K562 (cell line): ENCODE results near the gene PAF1. TPM values are rescaled to one million over a fixed set of nuclear protein-coding genes. Genes with fewer than 3 reads are reported as not detected.
A peak's percentile ranks its signal among the peaks of the same experiment; 100 is the strongest.

Experiments
- CBFA2T2 ChIP-seq: fragments of 450-650 bp; conservative IDR thresholded peaks from 2 replicates; pipeline ENCODE4 v1.6.1; 2017; ENCODE audit warnings: mild to moderate bottlenecking
- CEBPB ChIP-seq: fragments of 450-650 bp; IDR thresholded peaks from 2 replicates; pipeline ENCODE4 v1.6.1; 2016; ENCODE audit warnings: missing genetic modification characterization, missing compliant biosample characterization
- DACH1 ChIP-seq: fragments of 450-650 bp; IDR thresholded peaks from 2 replicates; pipeline ENCODE4 v1.6.1; 2018; ENCODE audit not compliant: partially characterized antibody
- E2F3 ChIP-seq: fragments of 250-450 bp; sonication (Bioruptor Pico); IDR thresholded peaks from 2 replicates; pipeline ENCODE4 v1.4.0; 2020; ENCODE audit warnings: mild to moderate bottlenecking
- ELF1 ChIP-seq: fragments of 200-800 bp; sonication (Bioruptor generic); IDR thresholded peaks from 2 replicates; pipeline ENCODE4 v1.6.1; 2016; ENCODE audit warnings: missing genetic modification characterization, missing compliant biosample characterization
- EZH2 ChIP-seq: IDR thresholded peaks from 2 replicates; pipeline ENCODE4 v1.6.1; 2012; ENCODE audit warnings: low read depth, mild to moderate bottlenecking, inconsistent platforms, low read length, borderline replicate concordance
- MED1 ChIP-seq: sonication (generic); formaldehyde crosslinking; IDR thresholded peaks from 2 replicates; pipeline ENCODE4 v1.8.1; 2023; ENCODE audit warnings: missing genetic modification reagents, borderline replicate concordance
- POLR2H ChIP-seq: IDR thresholded peaks from 2 replicates; pipeline ENCODE4 v1.6.1; 2016; ENCODE audit warnings: missing genetic modification characterization, low read depth, mild to moderate bottlenecking, control low read depth, missing compliant biosample characterization, moderate library complexity
- RBM15 ChIP-seq: fragments of 200-400 bp; formaldehyde crosslinking; IDR thresholded peaks from 2 replicates; pipeline ENCODE4 v1.6.1; 2018; ENCODE audit warnings: mild to moderate bottlenecking, low read length, moderate library complexity; ENCODE audit not compliant: insufficient read depth
- RBM22 ChIP-seq: fragments of 200-400 bp; formaldehyde crosslinking; IDR thresholded peaks from 2 replicates; pipeline ENCODE4 v1.6.1; 2018; ENCODE audit warnings: low read length, low read depth; ENCODE audit not compliant: poor library complexity, severe bottlenecking
- SMAD4 ChIP-seq: fragments of 250-450 bp; sonication (Bioruptor Pico); conservative IDR thresholded peaks from 2 replicates; pipeline ENCODE4 v1.8.0; 2021; ENCODE audit warnings: inconsistent platforms, mild to moderate bottlenecking, moderate library complexity
- SP1 ChIP-seq: sonication (generic); formaldehyde crosslinking; IDR thresholded peaks from 2 replicates; pipeline ENCODE4 v1.8.1; 2022; ENCODE audit warnings: mild to moderate bottlenecking, missing genetic modification reagents
- TAF7 ChIP-seq: fragments of 450-650 bp; IDR thresholded peaks from 2 replicates; pipeline ENCODE4 v1.6.1; 2016; ENCODE audit warnings: missing genetic modification characterization, missing compliant biosample characterization
- TRIM24 ChIP-seq, 2 experiments: fragments of 450-650 bp; IDR thresholded peaks; 2 replicates each; pipeline ENCODE4 v1.6.1; 2016
- U2AF1 ChIP-seq: fragments of 200-400 bp; formaldehyde crosslinking; optimal IDR thresholded peaks from 2 replicates; pipeline ENCODE3; 2017; ENCODE audit warnings: mild to moderate bottlenecking, low read depth, low read length, moderate library complexity
- ZFP36 ChIP-seq: fragments of 150-350 bp; IDR thresholded peaks from 2 replicates; pipeline ENCODE4 v1.6.1; 2018; ENCODE audit warnings: low read length, low read depth; ENCODE audit not compliant: partially characterized antibody
- ZNF212 ChIP-seq: fragments of 450-650 bp; formaldehyde crosslinking; IDR thresholded peaks from 2 replicates; pipeline ENCODE4 v1.4.0; 2020; ENCODE audit warnings: mild to moderate bottlenecking
- ZNF217 ChIP-seq: sonication (generic); formaldehyde crosslinking; IDR thresholded peaks from 2 replicates; pipeline ENCODE4 v1.8.0; 2022; ENCODE audit warnings: mild to moderate bottlenecking, missing genetic modification reagents
- ZNF274 ChIP-seq: IDR thresholded peaks from 2 replicates; pipeline ENCODE4 v1.6.1; 2011; ENCODE audit warnings: low read depth, mild to moderate bottlenecking, low read length, moderate library complexity, borderline replicate concordance
- ZNF324 ChIP-seq: fragments of 250-450 bp; sonication (Bioruptor Pico); IDR thresholded peaks from 2 replicates; pipeline ENCODE4 v1.4.0; 2020; ENCODE audit warnings: mild to moderate bottlenecking
- ZNF778 ChIP-seq: fragments of 450-650 bp; formaldehyde crosslinking; IDR thresholded peaks from 2 replicates; pipeline ENCODE4 v1.4.0; 2020; ENCODE audit warnings: mild to moderate bottlenecking, moderate library complexity
- ZSCAN32 ChIP-seq: fragments of 450-650 bp; formaldehyde crosslinking; IDR thresholded peaks from 2 replicates; pipeline ENCODE4 v1.4.0; 2020; ENCODE audit warnings: mild to moderate bottlenecking, moderate library complexity
- polyA plus RNA-seq, 8 experiments: library from polyadenylated mRNA; depleted of rRNA in 4 of 8; stranded (reverse) in 5 of 8; unstranded in 3 of 8; fragments of >200 nt; fragmentation: Nextera tagmentation in 2 of 8; fragmentation: Illumina TruSeq in 1 of 8; extraction: Ambion mirVana in 2 of 8; extraction: Trizol in 1 of 8; gene quantifications; 2 replicates each; pipeline versions ENCODE4 v1.2.1 to v1.2.3, GENCODE V29; 2011 to 2014; ENCODE audit warnings: inconsistent platforms in 1 of 8, missing spikeins in 1 of 8
- total RNA-seq, 7 experiments: library from RNA; depleted of rRNA in 6 of 7; stranded (reverse); fragments of >200 nt in 6 of 7; fragmentation: Illumina TruSeq in 2 of 7; extraction: Trizol in 2 of 7; gene quantifications; 2 replicates each; pipeline versions ENCODE4 v1.2.1 to v1.2.3, GENCODE V29; 2011 to 2021; ENCODE audit warnings: low replicate concordance in 1 of 7
- TF ChIP-seq, protein P1 (sequence below): sonication (generic); formaldehyde crosslinking; IDR thresholded peaks from 2 replicates; pipeline ENCODE4 v1.8.1; 2023; ENCODE audit warnings: mild to moderate bottlenecking, missing genetic modification reagents
- TF ChIP-seq, protein P2 (sequence below), 2 experiments: fragments of 200-800 bp in 1 of 2; sonication (Bioruptor generic) in 1 of 2; sonication (generic) in 1 of 2; formaldehyde crosslinking in 1 of 2; IDR thresholded peaks in 1 of 2; conservative IDR thresholded peaks in 1 of 2; 2 replicates each; pipeline versions ENCODE4 v1.5.0 to v1.6.1; 2016 to 2020; ENCODE audit warnings: missing compliant biosample characterization in 1 of 2, missing genetic modification characterization in 1 of 2, missing genetic modification reagents in 1 of 2
- TF ChIP-seq, protein P3 (sequence below): fragments of 450-650 bp; formaldehyde crosslinking; IDR thresholded peaks from 2 replicates; pipeline ENCODE4 v1.4.0; 2020; ENCODE audit warnings: mild to moderate bottlenecking

The PAF1 gene
- total and polyA plus RNA-seq, 9 of the 15 experiments (the other 6 are each of a cell fraction or from before 2014, with no cell fraction given), result 1.5 to 45.0 (median 33.8) TPM

DNA sequence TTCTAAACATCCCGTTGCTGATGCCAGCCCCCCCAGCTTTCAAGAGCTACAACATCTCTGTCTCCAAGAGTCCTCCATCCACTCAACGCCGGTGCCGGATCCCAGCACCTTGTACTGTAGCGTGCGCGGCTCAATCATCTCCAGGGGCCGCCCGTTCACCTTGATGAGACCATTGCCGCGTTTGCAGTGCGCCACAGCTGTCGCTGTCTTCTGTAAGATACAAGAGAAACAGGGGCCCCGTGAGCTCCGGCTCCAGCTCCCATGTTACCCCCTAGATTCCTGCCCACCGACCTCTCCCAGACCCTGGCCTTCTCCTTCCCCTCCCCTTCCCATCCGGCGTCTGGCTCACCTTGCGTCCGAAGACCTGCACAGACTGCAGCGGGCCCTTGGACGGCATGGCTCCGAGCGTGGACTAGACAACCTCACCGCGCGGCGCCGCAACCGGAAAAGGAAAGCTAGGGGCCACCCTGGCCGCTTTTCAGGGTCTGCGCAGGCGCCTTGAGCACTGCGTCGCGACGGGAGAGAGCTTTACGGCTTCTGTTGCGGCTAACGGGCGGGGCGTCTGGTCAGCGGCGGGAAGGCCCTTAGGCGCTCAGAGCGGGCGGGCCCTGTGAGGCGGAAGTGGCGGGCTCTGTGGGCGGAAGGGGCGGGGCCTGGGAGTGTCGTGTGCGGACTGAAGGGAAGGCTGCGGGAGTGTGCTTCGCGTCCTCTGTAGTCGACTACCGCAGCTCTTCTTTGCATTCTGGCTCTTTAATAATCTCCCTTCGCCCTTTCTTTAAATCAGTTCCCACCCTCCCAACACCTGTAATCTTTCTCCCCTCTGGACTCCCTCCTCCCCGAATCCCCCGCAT, 44.8 kb upstream of the PAF1 start, which contains the start of gene RPS16 (continued):
- TF ChIP-seq TAF7 (tag), result peak; percentile 96
- no peak for TF ChIP-seq ZNF778 (CRISPR knock-in tag)
- no peak for TF ChIP-seq ZNF217 (CRISPR knock-in tag)
- no peak for TF ChIP-seq TRIM24 (IDR thresholded peaks at IDR 0.05)
- TF ChIP-seq MED1, result no peak
- TF ChIP-seq, protein P1, sequence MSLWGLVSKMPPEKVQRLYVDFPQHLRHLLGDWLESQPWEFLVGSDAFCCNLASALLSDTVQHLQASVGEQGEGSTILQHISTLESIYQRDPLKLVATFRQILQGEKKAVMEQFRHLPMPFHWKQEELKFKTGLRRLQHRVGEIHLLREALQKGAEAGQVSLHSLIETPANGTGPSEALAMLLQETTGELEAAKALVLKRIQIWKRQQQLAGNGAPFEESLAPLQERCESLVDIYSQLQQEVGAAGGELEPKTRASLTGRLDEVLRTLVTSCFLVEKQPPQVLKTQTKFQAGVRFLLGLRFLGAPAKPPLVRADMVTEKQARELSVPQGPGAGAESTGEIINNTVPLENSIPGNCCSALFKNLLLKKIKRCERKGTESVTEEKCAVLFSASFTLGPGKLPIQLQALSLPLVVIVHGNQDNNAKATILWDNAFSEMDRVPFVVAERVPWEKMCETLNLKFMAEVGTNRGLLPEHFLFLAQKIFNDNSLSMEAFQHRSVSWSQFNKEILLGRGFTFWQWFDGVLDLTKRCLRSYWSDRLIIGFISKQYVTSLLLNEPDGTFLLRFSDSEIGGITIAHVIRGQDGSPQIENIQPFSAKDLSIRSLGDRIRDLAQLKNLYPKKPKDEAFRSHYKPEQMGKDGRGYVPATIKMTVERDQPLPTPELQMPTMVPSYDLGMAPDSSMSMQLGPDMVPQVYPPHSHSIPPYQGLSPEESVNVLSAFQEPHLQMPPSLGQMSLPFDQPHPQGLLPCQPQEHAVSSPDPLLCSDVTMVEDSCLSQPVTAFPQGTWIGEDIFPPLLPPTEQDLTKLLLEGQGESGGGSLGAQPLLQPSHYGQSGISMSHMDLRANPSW (CRISPR knock-in tag), result no peak
- TF ChIP-seq, protein P2, sequence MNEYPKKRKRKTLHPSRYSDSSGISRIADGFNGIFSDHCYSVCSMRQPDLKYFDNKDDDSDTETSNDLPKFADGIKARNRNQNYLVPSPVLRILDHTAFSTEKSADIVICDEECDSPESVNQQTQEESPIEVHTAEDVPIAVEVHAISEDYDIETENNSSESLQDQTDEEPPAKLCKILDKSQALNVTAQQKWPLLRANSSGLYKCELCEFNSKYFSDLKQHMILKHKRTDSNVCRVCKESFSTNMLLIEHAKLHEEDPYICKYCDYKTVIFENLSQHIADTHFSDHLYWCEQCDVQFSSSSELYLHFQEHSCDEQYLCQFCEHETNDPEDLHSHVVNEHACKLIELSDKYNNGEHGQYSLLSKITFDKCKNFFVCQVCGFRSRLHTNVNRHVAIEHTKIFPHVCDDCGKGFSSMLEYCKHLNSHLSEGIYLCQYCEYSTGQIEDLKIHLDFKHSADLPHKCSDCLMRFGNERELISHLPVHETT (CRISPR knock-in tag; conservative IDR thresholded peaks at IDR 0.05 in 1 of 2, IDR thresholded peaks at IDR 0.05 in 1 of 2), result peak in 1 of 2 experiments; percentile 84; a peak in 2 of 4 replicates
- TF ChIP-seq EZH2, result no peak
- TF ChIP-seq E2F3 (CRISPR knock-in tag), result no peak
- no peak for TF ChIP-seq SMAD4
- TF ChIP-seq RBM15, result peak; percentile 44; the same call in 1 of the 2 replicates
- TF ChIP-seq ZSCAN32 (CRISPR knock-in tag), result no peak
- TF ChIP-seq ZNF274, result no peak
- TF ChIP-seq CBFA2T2, result no peak
- TF ChIP-seq POLR2H (tag), result peak; percentile 97
- TF ChIP-seq U2AF1, result peak; percentile 97
- no peak for TF ChIP-seq DACH1
- peak; percentile 95 for TF ChIP-seq RBM22
- no peak for TF ChIP-seq ZFP36
- TF ChIP-seq, protein P3, sequence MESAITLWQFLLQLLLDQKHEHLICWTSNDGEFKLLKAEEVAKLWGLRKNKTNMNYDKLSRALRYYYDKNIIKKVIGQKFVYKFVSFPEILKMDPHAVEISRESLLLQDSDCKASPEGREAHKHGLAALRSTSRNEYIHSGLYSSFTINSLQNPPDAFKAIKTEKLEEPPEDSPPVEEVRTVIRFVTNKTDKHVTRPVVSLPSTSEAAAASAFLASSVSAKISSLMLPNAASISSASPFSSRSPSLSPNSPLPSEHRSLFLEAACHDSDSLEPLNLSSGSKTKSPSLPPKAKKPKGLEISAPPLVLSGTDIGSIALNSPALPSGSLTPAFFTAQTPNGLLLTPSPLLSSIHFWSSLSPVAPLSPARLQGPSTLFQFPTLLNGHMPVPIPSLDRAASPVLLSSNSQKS (CRISPR knock-in tag), result no peak
- peak; percentile 88 for TF ChIP-seq ELF1
- no peak for TF ChIP-seq ZNF212 (CRISPR knock-in tag)
- peak; percentile 94 for TF ChIP-seq SP1 (CRISPR knock-in tag)
- no peak for TF ChIP-seq ZNF324 (CRISPR knock-in tag)
- no peak for TF ChIP-seq CEBPB (tag)
